ES-I3 (cell line): ENCODE measurements around the gene SUB1.
"Not testable (repeated sequence)": the region's sequence is repeated elsewhere in the genome, so short reads cannot be mapped to it uniquely, and the experiment has no call there.

Experiments used
- H3K36me3 ChIP-seq: 2 replicates; pipeline ENCODE4 v1.6.1; 2013; ENCODE audit warnings: mild to moderate bottlenecking, low read length, control low read depth, moderate library complexity; ENCODE audit not compliant: insufficient read depth
- H3K4me1 ChIP-seq: 2 replicates; pipeline ENCODE4 v1.6.1; 2013; ENCODE audit warnings: mild to moderate bottlenecking, control low read depth, low read length; ENCODE audit not compliant: insufficient read depth
- H3K9ac ChIP-seq: 2 replicates; pipeline ENCODE4 v1.6.1; 2013; ENCODE audit warnings: low read depth, mild to moderate bottlenecking, low read length, moderate library complexity
- H3K9me3 ChIP-seq: 2 replicates; pipeline ENCODE4 v1.6.1; 2013; ENCODE audit warnings: mild to moderate bottlenecking, low read length, moderate library complexity; ENCODE audit not compliant: control insufficient read depth, insufficient read depth

SUB1 gene

GRCh38 chr5:32628049-32628844 is 42.9 kb downstream of the SUB1 start:
- Histone ChIP-seq H3K9me3 (no peaks in the 10 kb centered on the region), H3K36me3 (no peaks in the 10 kb centered on the region), H3K4me1 (no peaks in the 10 kb centered on the region), H3K9ac (no peak overlapping the region)

GRCh38 chr5:32630867-32631491 is 45.6 kb downstream of the SUB1 start:
- H3K9ac ChIP-seq = no peak overlapping the region
- no peaks in the 10 kb centered on the region for H3K4me1 ChIP-seq
- H3K9me3 ChIP-seq = no peaks in the 10 kb centered on the region
- no peaks in the 10 kb centered on the region for H3K36me3 ChIP-seq

GRCh38 chr5:32633017-32633416 is 47.7 kb downstream of the SUB1 start:
- not testable (repeated sequence) for H3K4me1 ChIP-seq, H3K9me3 ChIP-seq, H3K9ac ChIP-seq, H3K36me3 ChIP-seq

DNA sequence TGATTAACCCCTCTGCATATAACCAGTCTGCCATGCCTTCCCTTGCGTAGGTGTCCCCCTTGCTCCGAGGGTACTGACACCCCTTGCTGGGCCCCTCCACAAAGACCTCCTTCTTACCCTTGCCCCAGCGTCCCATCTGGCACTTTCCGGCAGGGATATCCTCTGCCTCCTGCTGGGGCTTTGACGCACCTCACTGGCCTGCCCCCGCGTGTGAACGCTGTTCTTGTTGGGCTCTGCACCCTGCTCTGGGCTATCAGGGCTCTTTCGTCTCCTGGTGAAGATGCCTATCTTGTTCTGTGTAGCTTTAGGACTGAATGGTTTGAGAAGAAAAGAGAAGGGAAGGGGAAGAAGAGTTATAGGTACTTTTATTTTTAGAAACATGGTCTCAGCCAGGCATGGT is 53.0 kb downstream of the SUB1 start:
- H3K9ac ChIP-seq = no peak overlapping the region
- no peaks in the 10 kb centered on the region for H3K4me1 ChIP-seq
- no peaks in the 10 kb centered on the region for H3K36me3 ChIP-seq
- no peaks in the 10 kb centered on the region for H3K9me3 ChIP-seq

DNA sequence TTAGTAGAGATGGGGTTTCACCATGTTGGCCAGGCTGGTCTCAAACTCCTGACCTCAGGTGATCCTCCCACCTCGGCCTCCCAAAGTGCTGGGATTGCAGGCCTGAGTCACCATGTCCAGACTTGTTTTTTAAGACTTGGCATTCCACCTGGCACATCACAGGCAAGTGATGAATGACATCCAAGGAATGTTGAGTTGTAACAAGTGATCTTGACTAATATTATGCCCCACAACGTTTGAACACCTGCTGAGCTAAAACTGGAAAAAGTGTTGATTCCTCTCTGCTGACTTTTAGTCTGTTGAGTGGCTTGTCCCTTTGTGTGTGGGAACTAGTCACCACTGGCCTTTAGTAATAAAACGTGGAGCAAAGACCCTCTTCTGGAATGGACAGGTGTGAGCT is 54.6 kb downstream of the SUB1 start:
- no peaks in the 10 kb centered on the region for H3K9me3 ChIP-seq
- H3K36me3 ChIP-seq = no peaks in the 10 kb centered on the region
- H3K4me1 ChIP-seq = no peaks in the 10 kb centered on the region
- no peak overlapping the region for H3K9ac ChIP-seq

DNA sequence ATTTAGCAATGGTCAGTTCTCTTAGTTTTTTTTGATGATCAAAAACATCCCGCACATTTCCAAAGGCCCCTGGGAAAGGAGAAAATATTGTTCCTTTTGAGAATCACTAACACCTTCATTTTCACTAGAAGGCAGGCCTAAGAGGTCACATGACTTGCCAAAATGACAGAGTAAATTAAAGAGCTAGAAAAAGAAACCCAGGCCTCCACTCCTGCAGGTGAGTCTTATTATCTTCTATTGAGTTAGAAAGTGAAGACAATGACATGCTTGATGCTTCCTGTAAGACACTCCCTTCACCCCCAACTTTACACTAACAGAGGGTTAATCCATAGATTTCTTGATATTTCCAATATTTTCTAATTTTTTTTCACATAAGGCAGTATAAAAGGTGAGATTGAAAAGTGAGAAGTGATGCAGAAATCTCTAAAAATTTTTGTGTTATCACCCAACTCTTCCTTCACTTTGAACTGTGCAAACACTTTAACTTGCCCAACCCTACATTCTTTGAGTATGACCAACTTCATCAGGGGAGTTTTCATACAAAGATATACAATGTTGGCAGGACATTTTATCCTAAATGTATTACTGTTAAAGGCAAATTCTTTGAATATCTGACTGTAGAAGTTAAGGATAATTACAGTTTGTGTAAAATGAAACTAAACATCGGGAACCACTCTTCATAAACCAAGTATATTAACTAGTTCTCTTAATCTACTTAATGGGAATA is 57.1 kb downstream of the SUB1 start:
- H3K4me1 ChIP-seq = no peaks in the 10 kb centered on the region
- H3K36me3 ChIP-seq = no peaks in the 10 kb centered on the region
- H3K9ac ChIP-seq = no peak overlapping the region
- no peaks in the 10 kb centered on the region for H3K9me3 ChIP-seq

- H3K4me1 ChIP-seq = no peaks in the 10 kb centered on the region
- no peaks in the 10 kb centered on the region for H3K36me3 ChIP-seq
- H3K9ac ChIP-seq = no peak overlapping the region
- no peaks in the 10 kb centered on the region for H3K9me3 ChIP-seq
Measured at GRCh38 chr5:32645246-32645645, 59.9 kb downstream of the SUB1 start.

DNA sequence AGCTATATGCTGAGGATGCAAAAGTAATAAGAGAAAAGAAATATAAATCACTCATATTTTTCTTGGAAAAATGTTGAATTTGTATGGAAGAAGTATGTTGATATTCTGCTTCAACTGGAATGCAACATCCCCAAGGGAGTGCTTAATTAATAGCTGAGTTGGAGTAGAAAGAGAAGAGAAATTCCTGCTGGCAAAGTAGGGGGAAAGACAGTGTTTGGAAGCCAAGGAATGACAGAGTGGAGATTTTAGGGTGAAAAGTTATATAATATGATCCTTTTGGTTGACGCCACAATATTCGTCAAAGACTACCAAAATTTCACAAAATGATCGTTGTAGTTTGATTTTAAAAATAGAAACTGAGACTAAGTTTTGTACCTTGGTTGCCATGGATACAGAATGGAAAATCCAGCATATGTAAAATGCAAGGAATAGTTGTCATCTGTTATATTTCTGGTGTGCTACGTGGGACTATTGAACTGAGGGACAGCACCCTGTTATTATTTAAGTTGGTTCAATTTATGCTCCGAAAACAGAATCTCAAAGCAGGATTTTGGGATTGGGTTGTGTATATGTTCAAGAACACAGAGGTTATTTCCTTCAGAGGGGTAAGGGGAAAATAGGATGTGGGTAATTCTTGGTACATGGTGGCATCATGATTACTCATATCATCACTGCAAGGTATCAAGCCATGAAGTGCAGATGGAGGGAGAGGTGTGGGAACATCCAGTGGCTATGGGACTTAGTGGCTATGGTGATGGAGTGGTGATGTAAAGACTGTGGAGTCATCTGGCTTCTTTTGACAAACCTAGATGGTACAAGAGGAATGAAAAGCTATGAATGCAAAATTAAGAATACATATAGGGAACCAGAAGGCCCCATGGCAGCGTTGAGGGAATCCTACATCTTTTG is 61.0 kb downstream of the SUB1 start:
- H3K9ac ChIP-seq = no peak overlapping the region
- H3K4me1 ChIP-seq = no peaks in the 10 kb centered on the region
- H3K36me3 ChIP-seq = no peaks in the 10 kb centered on the region
- H3K9me3 ChIP-seq = no peaks in the 10 kb centered on the region

DNA sequence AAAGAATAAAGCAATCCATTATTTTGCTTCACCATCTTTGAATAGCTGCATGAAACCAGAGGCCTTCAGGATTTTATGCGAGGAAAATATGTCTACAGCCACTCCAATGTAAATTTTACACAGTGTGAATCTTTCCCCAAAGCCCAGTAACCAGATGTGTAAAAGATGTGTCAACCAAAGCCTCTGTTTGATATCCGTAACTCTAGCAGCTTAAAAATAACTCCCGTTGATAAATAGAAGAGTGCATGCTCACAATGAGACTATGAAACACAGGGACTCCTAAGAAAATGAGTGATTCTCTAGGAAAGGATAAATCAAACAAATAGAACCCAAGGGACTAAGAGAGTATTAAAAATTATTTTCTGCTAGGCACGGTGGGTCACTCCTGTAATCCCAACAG is 65.7 kb downstream of the SUB1 start:
- 0 out of 2 replicates have a peak, but pooled peaks cover 2% of the 10 kb centered on the region for H3K9me3 ChIP-seq
- H3K4me1 ChIP-seq = no peaks in the 10 kb centered on the region
- H3K9ac ChIP-seq = no peak overlapping the region
- no peaks in the 10 kb centered on the region for H3K36me3 ChIP-seq

DNA sequence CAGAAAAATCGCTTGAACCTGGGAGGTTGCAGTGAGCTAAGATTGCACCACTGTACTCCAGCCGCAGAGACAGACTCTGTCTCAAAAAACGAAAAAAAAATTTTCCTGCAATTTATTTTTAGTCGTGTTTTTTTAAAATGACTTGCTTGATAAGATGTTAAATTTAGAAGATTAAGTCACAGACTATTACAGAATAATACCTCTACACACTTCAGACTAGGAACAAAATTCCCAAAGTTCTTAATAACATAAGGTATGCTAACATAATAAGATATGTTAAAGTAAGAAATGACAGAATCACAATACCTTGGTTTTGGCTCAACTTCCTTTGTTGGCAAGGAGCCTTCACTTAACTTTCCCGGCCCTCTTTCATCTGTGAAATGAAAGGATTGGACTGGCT is 66.3 kb downstream of the SUB1 start:
- Histone ChIP-seq H3K9ac (no peak overlapping the region), H3K9me3 (peaks cover 2% of the 10 kb centered on the region; the same call in 1 of the 2 replicates), H3K4me1 (no peaks in the 10 kb centered on the region), H3K36me3 (no peaks in the 10 kb centered on the region)
